ENCODE results near the gene HRG.

HRG gene

DNA sequence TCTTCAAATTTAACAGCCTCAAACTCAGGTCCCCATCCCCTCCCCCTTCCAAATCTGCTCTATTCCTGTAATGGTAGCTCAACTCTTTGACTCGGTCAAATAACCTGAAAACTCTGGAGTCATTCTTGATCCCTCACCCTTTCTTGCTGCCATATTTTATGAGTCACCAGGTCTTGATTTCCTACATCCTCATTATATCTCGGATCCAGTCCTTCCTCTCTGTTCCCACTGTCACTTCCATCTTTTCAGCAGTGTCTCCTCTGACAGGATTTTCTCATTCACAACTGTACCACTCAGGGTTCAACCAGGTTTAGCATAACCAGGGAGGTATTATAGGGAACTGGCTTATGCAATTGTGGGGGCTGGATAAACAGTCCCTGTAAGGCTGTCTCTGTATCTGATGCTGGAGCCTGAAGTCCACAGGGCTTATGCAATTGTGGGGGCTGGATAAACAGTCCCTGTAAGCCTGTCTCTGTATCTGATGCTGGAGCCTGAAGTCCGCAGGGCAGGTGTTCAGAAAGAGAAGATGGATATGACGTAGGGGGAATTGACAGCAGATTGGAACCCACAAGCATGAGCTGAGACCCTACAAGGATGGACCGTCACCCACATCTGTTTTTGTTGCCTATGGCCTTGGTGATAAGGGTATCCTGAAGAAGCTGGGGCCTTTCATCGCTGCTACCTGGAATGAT, 34.7 kb upstream of the HRG start:
- TF ChIP-seq SIN3A (IDR thresholded peaks at IDR 0.05; ENCODE audit: borderline replicate concordance, insufficient read depth, low read length) (no peak), FOXP2 (optimal IDR thresholded peaks at IDR 0.05; ENCODE audit: borderline replicate concordance, extremely low read depth, extremely low read length, insufficient read depth) (no peak), TAF1 (IDR thresholded peaks at IDR 0.05; ENCODE audit: borderline replicate concordance, insufficient read depth, low read length) (no peak), POLR2AphosphoS5 (IDR thresholded peaks at IDR 0.05; ENCODE audit: low read depth, low read length) (no peak)
- TF ChIP-seq, protein P1, sequence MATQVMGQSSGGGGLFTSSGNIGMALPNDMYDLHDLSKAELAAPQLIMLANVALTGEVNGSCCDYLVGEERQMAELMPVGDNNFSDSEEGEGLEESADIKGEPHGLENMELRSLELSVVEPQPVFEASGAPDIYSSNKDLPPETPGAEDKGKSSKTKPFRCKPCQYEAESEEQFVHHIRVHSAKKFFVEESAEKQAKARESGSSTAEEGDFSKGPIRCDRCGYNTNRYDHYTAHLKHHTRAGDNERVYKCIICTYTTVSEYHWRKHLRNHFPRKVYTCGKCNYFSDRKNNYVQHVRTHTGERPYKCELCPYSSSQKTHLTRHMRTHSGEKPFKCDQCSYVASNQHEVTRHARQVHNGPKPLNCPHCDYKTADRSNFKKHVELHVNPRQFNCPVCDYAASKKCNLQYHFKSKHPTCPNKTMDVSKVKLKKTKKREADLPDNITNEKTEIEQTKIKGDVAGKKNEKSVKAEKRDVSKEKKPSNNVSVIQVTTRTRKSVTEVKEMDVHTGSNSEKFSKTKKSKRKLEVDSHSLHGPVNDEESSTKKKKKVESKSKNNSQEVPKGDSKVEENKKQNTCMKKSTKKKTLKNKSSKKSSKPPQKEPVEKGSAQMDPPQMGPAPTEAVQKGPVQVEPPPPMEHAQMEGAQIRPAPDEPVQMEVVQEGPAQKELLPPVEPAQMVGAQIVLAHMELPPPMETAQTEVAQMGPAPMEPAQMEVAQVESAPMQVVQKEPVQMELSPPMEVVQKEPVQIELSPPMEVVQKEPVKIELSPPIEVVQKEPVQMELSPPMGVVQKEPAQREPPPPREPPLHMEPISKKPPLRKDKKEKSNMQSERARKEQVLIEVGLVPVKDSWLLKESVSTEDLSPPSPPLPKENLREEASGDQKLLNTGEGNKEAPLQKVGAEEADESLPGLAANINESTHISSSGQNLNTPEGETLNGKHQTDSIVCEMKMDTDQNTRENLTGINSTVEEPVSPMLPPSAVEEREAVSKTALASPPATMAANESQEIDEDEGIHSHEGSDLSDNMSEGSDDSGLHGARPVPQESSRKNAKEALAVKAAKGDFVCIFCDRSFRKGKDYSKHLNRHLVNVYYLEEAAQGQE (IDR thresholded peaks at IDR 0.05; ENCODE audit: insufficient read depth in 1 of 2, low read depth in 2 of 2, low read length in 2 of 2) = no peak

DNA sequence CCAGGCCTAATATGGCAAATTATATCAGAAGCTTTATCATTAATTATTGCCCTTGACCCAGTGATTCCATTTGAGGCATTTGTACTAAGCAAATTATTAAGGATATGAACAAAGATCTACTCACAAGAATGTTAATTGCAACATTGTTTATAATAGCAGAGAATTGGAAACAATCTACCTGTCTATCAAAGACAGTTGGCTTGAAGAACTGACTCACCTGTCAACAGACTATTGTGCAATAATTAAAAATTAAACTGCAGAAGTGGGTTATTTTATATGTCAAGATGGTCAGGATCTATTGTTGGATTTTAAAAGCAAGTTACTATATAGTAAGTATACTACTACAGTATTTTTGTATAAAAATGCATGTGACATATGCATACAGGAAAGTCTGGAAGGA, 32.3 kb upstream of the HRG start:
- TF ChIP-seq, protein P1 (IDR thresholded peaks at IDR 0.05; ENCODE audit: insufficient read depth in 1 of 2, low read depth in 2 of 2, low read length in 2 of 2) = no peak
- TF ChIP-seq TAF1 (IDR thresholded peaks at IDR 0.05; ENCODE audit: borderline replicate concordance, insufficient read depth, low read length) (no peak), FOXP2 (optimal IDR thresholded peaks at IDR 0.05; ENCODE audit: borderline replicate concordance, extremely low read depth, extremely low read length, insufficient read depth) (no peak), POLR2AphosphoS5 (IDR thresholded peaks at IDR 0.05; ENCODE audit: low read depth, low read length) (no peak), SIN3A (IDR thresholded peaks at IDR 0.05; ENCODE audit: borderline replicate concordance, insufficient read depth, low read length) (no peak)

DNA sequence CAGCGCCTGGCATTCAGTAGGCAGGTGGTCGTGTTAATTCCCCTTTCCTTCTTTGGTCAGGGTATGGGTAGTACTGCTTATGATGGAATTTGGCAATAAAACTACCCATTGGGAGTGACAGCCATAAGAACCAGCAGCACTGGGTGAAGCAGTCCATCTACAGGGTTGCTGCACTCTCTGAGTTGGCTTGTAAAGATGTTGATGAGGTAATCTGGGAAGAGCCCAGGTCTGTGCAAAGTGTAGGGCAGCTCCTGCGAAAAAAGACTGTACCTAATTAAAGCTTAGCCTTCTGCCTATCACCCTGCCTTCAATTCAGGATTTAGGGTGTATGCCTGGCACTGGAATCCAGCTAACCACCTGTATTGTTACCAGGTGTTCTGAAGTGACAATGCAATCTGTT, 30.3 kb upstream of the HRG start:
- TF ChIP-seq TAF1 (IDR thresholded peaks at IDR 0.05; ENCODE audit: borderline replicate concordance, insufficient read depth, low read length) = no peak
- TF ChIP-seq, protein P1 (IDR thresholded peaks at IDR 0.05; ENCODE audit: insufficient read depth in 1 of 2, low read depth in 2 of 2, low read length in 2 of 2) = no peak
- TF ChIP-seq SIN3A (IDR thresholded peaks at IDR 0.05; ENCODE audit: borderline replicate concordance, insufficient read depth, low read length) = no peak
- no peak for TF ChIP-seq POLR2AphosphoS5 (IDR thresholded peaks at IDR 0.05; ENCODE audit: low read depth, low read length)
- TF ChIP-seq FOXP2 (optimal IDR thresholded peaks at IDR 0.05; ENCODE audit: borderline replicate concordance, extremely low read depth, extremely low read length, insufficient read depth) = no peak

- TF ChIP-seq TAF1 (IDR thresholded peaks at IDR 0.05; ENCODE audit: borderline replicate concordance, insufficient read depth, low read length) (no peak), POLR2AphosphoS5 (IDR thresholded peaks at IDR 0.05; ENCODE audit: low read depth, low read length) (no peak), FOXP2 (optimal IDR thresholded peaks at IDR 0.05; ENCODE audit: borderline replicate concordance, extremely low read depth, extremely low read length, insufficient read depth) (no peak), SIN3A (IDR thresholded peaks at IDR 0.05; ENCODE audit: borderline replicate concordance, insufficient read depth, low read length) (no peak)
- TF ChIP-seq, protein P1 (IDR thresholded peaks at IDR 0.05; ENCODE audit: insufficient read depth in 1 of 2, low read depth in 2 of 2, low read length in 2 of 2) = no peak
Observed at GRCh38 chr3:186636536-186636935, 29.3 kb upstream of the HRG start.

Data from PFSK-1 (cell line).